H9 (cell line): ENCODE data around the gene ELAVL1. TPM values are rescaled to one million over a fixed set of nuclear protein-coding genes. Genes with fewer than 3 reads are reported as not detected.

Experiments
- DNase-seq: peaks from one replicate; pipeline ENCODE4 v3.0.0-alpha.2; 2017
- H2AFZ ChIP-seq: one replicate; pipeline ENCODE4 v1.6.1; 2013; ENCODE audit warnings: mild to moderate bottlenecking, low read length, control low read depth, moderate library complexity
- H2AK5ac ChIP-seq: 2 replicates; pipeline ENCODE4 v1.6.1; 2013; ENCODE audit warnings: low read length, control low read depth, mixed read lengths; ENCODE audit not compliant: insufficient read length
- H2BK120ac ChIP-seq: one replicate; pipeline ENCODE4 v1.6.1; 2013; ENCODE audit warnings: low read depth, mild to moderate bottlenecking, low read length, control low read depth, inconsistent platforms; ENCODE audit not compliant: poor library complexity, severe bottlenecking
- H2BK12ac ChIP-seq: 2 replicates; pipeline ENCODE4 v1.6.1; 2013; ENCODE audit warnings: low read length, control low read depth, mixed read lengths, low read depth; ENCODE audit not compliant: insufficient read length
- H2BK15ac ChIP-seq: 2 replicates; pipeline ENCODE4 v1.6.1; 2013; ENCODE audit warnings: low read depth, low read length, control low read depth
- H2BK20ac ChIP-seq: one replicate; pipeline ENCODE4 v1.6.1; 2013; ENCODE audit warnings: low read depth, mild to moderate bottlenecking, low read length, control low read depth, inconsistent platforms; ENCODE audit not compliant: poor library complexity, severe bottlenecking
- H2BK5ac ChIP-seq: 2 replicates; pipeline ENCODE4 v1.6.1; 2013; ENCODE audit warnings: low read length, control low read depth, mixed read lengths; ENCODE audit not compliant: insufficient read length
- H3K14ac ChIP-seq: 2 replicates; pipeline ENCODE4 v1.6.1; 2013; ENCODE audit warnings: low read length, control low read depth; ENCODE audit not compliant: insufficient read depth
- H3K18ac ChIP-seq: 2 replicates; pipeline ENCODE4 v1.6.1; 2013; ENCODE audit warnings: low read depth, mild to moderate bottlenecking, mixed read lengths, low read length, control low read depth; ENCODE audit not compliant: insufficient read length
- H3K23ac ChIP-seq: 2 replicates; pipeline ENCODE4 v1.6.1; 2013; ENCODE audit warnings: low read length, control low read depth, mixed read lengths, low read depth; ENCODE audit not compliant: insufficient read length
- H3K23me2 ChIP-seq: 2 replicates; pipeline ENCODE4 v1.6.1; 2013; ENCODE audit warnings: low read depth, mild to moderate bottlenecking, mixed read lengths, low read length, control low read depth; ENCODE audit not compliant: insufficient read length, poor library complexity, severe bottlenecking
- H3K27ac ChIP-seq: 2 replicates; pipeline ENCODE4 v1.5.1; 2013; ENCODE audit warnings: low read length, control low read depth, mixed read lengths, low read depth; ENCODE audit not compliant: insufficient read length
- H3K27me3 ChIP-seq: 2 replicates; pipeline ENCODE4 v1.6.1; 2013; ENCODE audit warnings: low read length, control low read depth, inconsistent platforms; ENCODE audit not compliant: insufficient read depth
- H3K4ac ChIP-seq: 2 replicates; pipeline ENCODE4 v1.6.1; 2013; ENCODE audit warnings: low read depth, mild to moderate bottlenecking, control low read depth, inconsistent platforms, low read length, moderate library complexity
- H3K4me1 ChIP-seq: 2 replicates; pipeline ENCODE4 v1.6.1; 2013; ENCODE audit warnings: low read length, control low read depth, inconsistent platforms; ENCODE audit not compliant: insufficient read depth
- H3K4me2 ChIP-seq: 2 replicates; pipeline ENCODE4 v1.6.1; 2013; ENCODE audit warnings: low read length, control low read depth, mixed read lengths; ENCODE audit not compliant: insufficient read length, insufficient read depth
- H3K56ac ChIP-seq: 2 replicates; pipeline ENCODE4 v1.6.1; 2013; ENCODE audit warnings: low read depth, mild to moderate bottlenecking, mixed read lengths, low read length, control low read depth; ENCODE audit not compliant: insufficient read length
- H3K79me1 ChIP-seq: 2 replicates; pipeline ENCODE4 v1.6.1; 2013; ENCODE audit warnings: low read depth, mild to moderate bottlenecking, moderate library complexity, low read length, control low read depth, inconsistent platforms; ENCODE audit not compliant: insufficient read depth, poor library complexity, severe bottlenecking
- H3K79me2 ChIP-seq: 2 replicates; pipeline ENCODE4 v1.6.1; 2013; ENCODE audit warnings: low read length, control low read depth, inconsistent platforms; ENCODE audit not compliant: insufficient read depth
- H3K9ac ChIP-seq: 2 replicates; pipeline ENCODE4 v1.6.1; 2013; ENCODE audit warnings: low read length, control low read depth, mixed read lengths; ENCODE audit not compliant: insufficient read length; ENCODE audit errors: extremely low read depth
- H3K9me3 ChIP-seq: one replicate; pipeline ENCODE4 v1.6.1; 2013; ENCODE audit warnings: low read depth, low read length, inconsistent platforms; ENCODE audit not compliant: control insufficient read depth
- H3T11ph ChIP-seq: one replicate; pipeline ENCODE4 v1.6.1; 2013; ENCODE audit warnings: mild to moderate bottlenecking, low read length, control low read depth, inconsistent platforms
- H4K20me1 ChIP-seq: one replicate; pipeline ENCODE4 v1.6.1; 2013; ENCODE audit not compliant: control insufficient read depth, insufficient read length, insufficient read depth
- H4K5ac ChIP-seq: 2 replicates; pipeline ENCODE4 v1.6.1; 2013; ENCODE audit warnings: low read depth, mild to moderate bottlenecking, mixed read lengths, low read length, control low read depth; ENCODE audit not compliant: insufficient read length
- H4K8ac ChIP-seq: replicated peaks from 2 replicates; pipeline ENCODE4 v1.6.1; 2013; ENCODE audit warnings: low read length, control low read depth, mixed read lengths, low read depth; ENCODE audit not compliant: insufficient read length
- H4K91ac ChIP-seq: 2 replicates; pipeline ENCODE4 v1.6.1; 2013; ENCODE audit warnings: low read depth, mild to moderate bottlenecking, moderate library complexity, mixed read lengths, low read length, control low read depth; ENCODE audit not compliant: insufficient read length
- H3K27ac Mint-ChIP-seq, 3 experiments: 2 replicates in 2 of 3; 3 replicates in 1 of 3; pipeline ENCODE4 v1.8.0; 2020 to 2021; ENCODE audit warnings: mixed read lengths in 3 of 3, mild to moderate bottlenecking in 1 of 3, moderate library complexity in 1 of 3
- H3K27me3 Mint-ChIP-seq: 2 replicates; pipeline ENCODE4 v1.8.0; 2021; ENCODE audit warnings: low read depth, mild to moderate bottlenecking, moderate library complexity, mixed read lengths
- H3K36me3 Mint-ChIP-seq, 3 experiments: 2 replicates in 2 of 3; 3 replicates in 1 of 3; pipeline ENCODE4 v1.8.0; 2020 to 2021; ENCODE audit warnings: low read depth in 3 of 3, mixed read lengths in 3 of 3; ENCODE audit not compliant: insufficient read depth in 1 of 3
- H3K4me1 Mint-ChIP-seq, 2 experiments: 2 replicates each; pipeline ENCODE4 v1.8.0; 2020; ENCODE audit warnings: mixed read lengths in 2 of 2
- H3K4me3 Mint-ChIP-seq, 2 experiments: 2 replicates in 1 of 2; 3 replicates in 1 of 2; pipeline ENCODE4 v1.8.0; 2020 to 2021; ENCODE audit warnings: mild to moderate bottlenecking in 2 of 2, mixed read lengths in 2 of 2, moderate library complexity in 1 of 2
- H3K9me3 Mint-ChIP-seq, 2 experiments: 2 replicates in 1 of 2; 3 replicates in 1 of 2; pipeline ENCODE4 v1.8.0; 2020; ENCODE audit warnings: mild to moderate bottlenecking in 2 of 2, mixed read lengths in 2 of 2, moderate library complexity in 1 of 2
- WGBS: extraction: QIAGEN DNeasy Blood & Tissue Kit; methylation state at CpG from one replicate; pipeline ENCODE4 v1.1.7; 2013; ENCODE audit warnings: missing lambda C conversion rate, low lambda C conversion rate, mixed read lengths; ENCODE audit not compliant: insufficient read length; ENCODE audit errors: extremely low coverage; 5-methylcytosine and 5-hydroxymethylcytosine counted together
- total RNA-seq: library from RNA; stranded (reverse); gene quantifications from 2 replicates; pipeline ENCODE4 v1.2.1, GENCODE V29; 2021
- TF ChIP-seq, protein P1 (sequence below): fragments of 200-600 bp; sonication (generic); conservative IDR thresholded peaks from 3 replicates; pipeline ENCODE4 v1.8.0; 2021; ENCODE audit warnings: antibody characterized with exemption, mild to moderate bottlenecking

Gene ELAVL1
- total RNA-seq, 1 experiment from 2014 or later = 149 TPM

DNA sequence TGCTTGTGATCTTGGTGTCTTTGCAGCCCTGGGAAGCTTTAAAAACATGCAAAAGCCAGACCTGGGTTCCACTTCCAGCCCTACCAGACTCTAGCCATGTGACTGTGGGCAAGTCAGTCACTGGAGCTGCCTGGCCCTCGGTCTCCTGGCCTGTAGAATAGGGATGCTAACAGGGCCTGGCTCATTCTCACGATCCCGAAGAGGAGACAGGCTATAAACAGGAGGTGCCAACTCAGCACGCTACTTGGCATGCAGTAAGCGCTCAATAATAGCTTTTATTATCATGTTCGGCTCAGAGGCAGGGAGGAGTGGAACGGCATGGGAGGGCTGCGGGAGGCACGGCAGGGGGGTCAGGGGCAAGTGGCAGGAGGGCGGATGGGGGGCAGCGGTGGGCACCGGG is 81.2 kb downstream of the ELAVL1 start:
- Histone ChIP-seq H3T11ph (no peak overlapping the region), H2AK5ac (no peak overlapping the region), H3K23me2 (peaks cover 4% of the 10 kb centered on the region), H4K91ac (no peak overlapping the region), H3K18ac (no peak overlapping the region), H4K5ac (no peak overlapping the region), H3K79me1 (no peaks in the 10 kb centered on the region), H3K4me1 (0 out of 2 replicates have a peak, but pooled peaks cover 4% of the 10 kb centered on the region), H3K4me2 (no peak overlapping the region), H2BK120ac (no peak overlapping the region), H2BK15ac (no peak overlapping the region), H2BK20ac (no peak overlapping the region), H3K9ac (no peak overlapping the region), H4K8ac (no peak overlapping the region), H3K27ac (no peak overlapping the region), H2AFZ (no peak overlapping the region), H3K23ac (no peak overlapping the region), H3K27me3 (no peaks in the 10 kb centered on the region), H3K56ac (no peak overlapping the region), H3K9me3 (no peaks in the 10 kb centered on the region), H3K79me2 (no peaks in the 10 kb centered on the region), H3K4ac (no peak overlapping the region), H3K14ac (no peak overlapping the region), H4K20me1 (no peaks in the 10 kb centered on the region), H2BK12ac (no peak overlapping the region), H2BK5ac (no peak overlapping the region)
- no peak for DNase-seq
- no CpG with 5 or more reads among the region's 12 CpGs for WGBS
- Mint-ChIP-seq H3K36me3 (peaks cover 5 to 27% (median 12%) of the 10 kb centered on the region in 3 experiments; a peak in 5 of 7 replicates), H3K4me1 (peaks cover 15 to 22% of the 10 kb centered on the region in 2 experiments), H3K9me3 (no peaks in the 10 kb centered on the region; a peak in 1 of 5 replicates), H3K4me3 (peak overlapping the region in 1 of 2 experiments; percentile 68; a peak in 3 of 5 replicates), H3K27me3 (peaks cover 8% of the 10 kb centered on the region), H3K27ac (no peak overlapping the region)
- TF ChIP-seq, protein P1, sequence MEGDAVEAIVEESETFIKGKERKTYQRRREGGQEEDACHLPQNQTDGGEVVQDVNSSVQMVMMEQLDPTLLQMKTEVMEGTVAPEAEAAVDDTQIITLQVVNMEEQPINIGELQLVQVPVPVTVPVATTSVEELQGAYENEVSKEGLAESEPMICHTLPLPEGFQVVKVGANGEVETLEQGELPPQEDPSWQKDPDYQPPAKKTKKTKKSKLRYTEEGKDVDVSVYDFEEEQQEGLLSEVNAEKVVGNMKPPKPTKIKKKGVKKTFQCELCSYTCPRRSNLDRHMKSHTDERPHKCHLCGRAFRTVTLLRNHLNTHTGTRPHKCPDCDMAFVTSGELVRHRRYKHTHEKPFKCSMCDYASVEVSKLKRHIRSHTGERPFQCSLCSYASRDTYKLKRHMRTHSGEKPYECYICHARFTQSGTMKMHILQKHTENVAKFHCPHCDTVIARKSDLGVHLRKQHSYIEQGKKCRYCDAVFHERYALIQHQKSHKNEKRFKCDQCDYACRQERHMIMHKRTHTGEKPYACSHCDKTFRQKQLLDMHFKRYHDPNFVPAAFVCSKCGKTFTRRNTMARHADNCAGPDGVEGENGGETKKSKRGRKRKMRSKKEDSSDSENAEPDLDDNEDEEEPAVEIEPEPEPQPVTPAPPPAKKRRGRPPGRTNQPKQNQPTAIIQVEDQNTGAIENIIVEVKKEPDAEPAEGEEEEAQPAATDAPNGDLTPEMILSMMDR = no peak
